SU-DHL-6 (cell line): ENCODE data around the gene PPP2R2D.

Experiments
- H2AFZ ChIP-seq: fragments of 200-600 bp; sonication (generic); 2 replicates; pipeline ENCODE4 v1.6.1; 2014; ENCODE audit warnings: low read depth, mild to moderate bottlenecking, moderate library complexity, mixed read lengths, antibody characterized with exemption, low read length; ENCODE audit not compliant: severe bottlenecking
- H3F3A ChIP-seq: fragments of 200-600 bp; shearing (Covaris generic); 2 replicates; pipeline ENCODE4 v1.6.0; 2016; ENCODE audit warnings: antibody characterized with exemption, mild to moderate bottlenecking; ENCODE audit not compliant: insufficient read depth
- H3K27ac ChIP-seq: fragments of 200-600 bp; sonication (generic); 2 replicates; pipeline ENCODE4 v1.5.1; 2016; ENCODE audit warnings: low read depth, mild to moderate bottlenecking, low read length, moderate library complexity, mixed read lengths
- H3K27me3 ChIP-seq: fragments of 200-600 bp; sonication (generic), shearing (Covaris generic); 2 replicates; pipeline ENCODE4 v1.6.0; 2014; ENCODE audit warnings: mild to moderate bottlenecking, low read length
- H3K36me3 ChIP-seq: fragments of 200-600 bp; sonication (generic); 2 replicates; pipeline ENCODE4 v1.6.1; 2014; ENCODE audit warnings: mild to moderate bottlenecking, low read length, mixed read lengths
- H3K4me2 ChIP-seq: fragments of 300-600, 200-600 bp; shearing (Covaris generic), sonication (generic); 2 replicates; pipeline ENCODE4 v1.6.0; 2014; ENCODE audit warnings: low read length, low read depth, mild to moderate bottlenecking; ENCODE audit not compliant: poor library complexity, severe bottlenecking
- H3K4me3 ChIP-seq: fragments of 200-600 bp; sonication (generic); 2 replicates; pipeline ENCODE4 v1.5.1; 2014; ENCODE audit warnings: antibody characterized with exemption, low read length, mild to moderate bottlenecking, mixed read lengths; ENCODE audit not compliant: insufficient read depth, poor library complexity, severe bottlenecking
- H3K79me2 ChIP-seq: fragments of 200-600 bp; sonication (generic); 2 replicates; pipeline ENCODE4 v1.6.1; 2014; ENCODE audit warnings: mild to moderate bottlenecking, low read length, moderate library complexity; ENCODE audit not compliant: insufficient read depth
- H3K9ac ChIP-seq: fragments of 200-600 bp; sonication (generic); 2 replicates; pipeline ENCODE4 v1.7.0; 2014; ENCODE audit warnings: mild to moderate bottlenecking, low read length
- H3K9me2 ChIP-seq: fragments of 200-600 bp; sonication (generic); replicated peaks from 2 replicates; pipeline ENCODE4 v1.6.1; 2014; ENCODE audit warnings: low read length; ENCODE audit not compliant: insufficient read depth
- H3K9me3 ChIP-seq: fragments of 200-600 bp; sonication (generic); 2 replicates; pipeline ENCODE4 v1.6.1; 2014; ENCODE audit warnings: low read length, mixed read lengths; ENCODE audit not compliant: insufficient read depth
- H4K20me1 ChIP-seq: fragments of 200-600 bp; sonication (generic); 2 replicates; pipeline ENCODE4 v1.6.1; 2014; ENCODE audit warnings: low read depth, mild to moderate bottlenecking, antibody characterized with exemption, low read length, moderate library complexity, mixed read lengths
- EZH2phosphoT487 ChIP-seq: fragments of 200-600 bp; sonication (generic), shearing (Covaris generic); conservative IDR thresholded peaks from 2 replicates; pipeline ENCODE4 v1.6.1; 2018; ENCODE audit warnings: mild to moderate bottlenecking, antibody characterized with exemption, low read length, moderate library complexity, mixed read lengths
- TF ChIP-seq, protein P1 (sequence below): fragments of 200-600 bp; sonication (generic); IDR thresholded peaks from one replicate; pipeline ENCODE4 v1.5.1; 2017; ENCODE audit warnings: antibody characterized with exemption, mild to moderate bottlenecking, low read length, moderate library complexity; ENCODE audit not compliant: insufficient read depth, poor library complexity, severe bottlenecking

The PPP2R2D gene

GRCh38 chr10:131946321-131946751 lies 45.5 kb downstream of the PPP2R2D start:
- H3K4me2 ChIP-seq, result no peak overlapping the region

GRCh38 chr10:131946880-131947279 lies 46.1 kb downstream of the PPP2R2D start:
- H3K36me3 ChIP-seq, result peaks cover 12% of the 10 kb centered on the region; the same call in 1 of the 2 replicates
- H3K9me3 ChIP-seq, result no peaks in the 10 kb centered on the region
- H4K20me1 ChIP-seq, result no peaks in the 10 kb centered on the region
- no peak overlapping the region for H2AFZ ChIP-seq
- H3K9me2 ChIP-seq, result no peaks in the 10 kb centered on the region
- H3F3A ChIP-seq, result no peaks in the 10 kb centered on the region
- no peaks in the 10 kb centered on the region for H3K79me2 ChIP-seq
- no peak overlapping the region for H3K4me3 ChIP-seq
- H3K4me2 ChIP-seq, result no peak overlapping the region
- no peak overlapping the region for H3K27ac ChIP-seq
- TF ChIP-seq, protein P1, sequence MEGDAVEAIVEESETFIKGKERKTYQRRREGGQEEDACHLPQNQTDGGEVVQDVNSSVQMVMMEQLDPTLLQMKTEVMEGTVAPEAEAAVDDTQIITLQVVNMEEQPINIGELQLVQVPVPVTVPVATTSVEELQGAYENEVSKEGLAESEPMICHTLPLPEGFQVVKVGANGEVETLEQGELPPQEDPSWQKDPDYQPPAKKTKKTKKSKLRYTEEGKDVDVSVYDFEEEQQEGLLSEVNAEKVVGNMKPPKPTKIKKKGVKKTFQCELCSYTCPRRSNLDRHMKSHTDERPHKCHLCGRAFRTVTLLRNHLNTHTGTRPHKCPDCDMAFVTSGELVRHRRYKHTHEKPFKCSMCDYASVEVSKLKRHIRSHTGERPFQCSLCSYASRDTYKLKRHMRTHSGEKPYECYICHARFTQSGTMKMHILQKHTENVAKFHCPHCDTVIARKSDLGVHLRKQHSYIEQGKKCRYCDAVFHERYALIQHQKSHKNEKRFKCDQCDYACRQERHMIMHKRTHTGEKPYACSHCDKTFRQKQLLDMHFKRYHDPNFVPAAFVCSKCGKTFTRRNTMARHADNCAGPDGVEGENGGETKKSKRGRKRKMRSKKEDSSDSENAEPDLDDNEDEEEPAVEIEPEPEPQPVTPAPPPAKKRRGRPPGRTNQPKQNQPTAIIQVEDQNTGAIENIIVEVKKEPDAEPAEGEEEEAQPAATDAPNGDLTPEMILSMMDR, result no peak
- no peak for TF ChIP-seq EZH2phosphoT487
- no peak overlapping the region for H3K9ac ChIP-seq
- no peaks in the 10 kb centered on the region for H3K27me3 ChIP-seq

More at GRCh38 chr10:131946321-131946751, 45.5 kb downstream of the PPP2R2D start:
- no peak overlapping the region for H3K27ac ChIP-seq
- H3K27me3 ChIP-seq, result no peaks in the 10 kb centered on the region
- H3K9ac ChIP-seq, result no peak overlapping the region
- H3K9me2 ChIP-seq, result no peaks in the 10 kb centered on the region
- H3K36me3 ChIP-seq, result peaks cover 12% of the 10 kb centered on the region; the same call in 1 of the 2 replicates
- H3K79me2 ChIP-seq, result no peaks in the 10 kb centered on the region
- no peaks in the 10 kb centered on the region for H3K9me3 ChIP-seq
- H3K4me3 ChIP-seq, result no peak overlapping the region
- H4K20me1 ChIP-seq, result no peaks in the 10 kb centered on the region
- H2AFZ ChIP-seq, result no peak overlapping the region
- no peaks in the 10 kb centered on the region for H3F3A ChIP-seq
- TF ChIP-seq, protein P1, result no peak
- no peak for TF ChIP-seq EZH2phosphoT487

DNA sequence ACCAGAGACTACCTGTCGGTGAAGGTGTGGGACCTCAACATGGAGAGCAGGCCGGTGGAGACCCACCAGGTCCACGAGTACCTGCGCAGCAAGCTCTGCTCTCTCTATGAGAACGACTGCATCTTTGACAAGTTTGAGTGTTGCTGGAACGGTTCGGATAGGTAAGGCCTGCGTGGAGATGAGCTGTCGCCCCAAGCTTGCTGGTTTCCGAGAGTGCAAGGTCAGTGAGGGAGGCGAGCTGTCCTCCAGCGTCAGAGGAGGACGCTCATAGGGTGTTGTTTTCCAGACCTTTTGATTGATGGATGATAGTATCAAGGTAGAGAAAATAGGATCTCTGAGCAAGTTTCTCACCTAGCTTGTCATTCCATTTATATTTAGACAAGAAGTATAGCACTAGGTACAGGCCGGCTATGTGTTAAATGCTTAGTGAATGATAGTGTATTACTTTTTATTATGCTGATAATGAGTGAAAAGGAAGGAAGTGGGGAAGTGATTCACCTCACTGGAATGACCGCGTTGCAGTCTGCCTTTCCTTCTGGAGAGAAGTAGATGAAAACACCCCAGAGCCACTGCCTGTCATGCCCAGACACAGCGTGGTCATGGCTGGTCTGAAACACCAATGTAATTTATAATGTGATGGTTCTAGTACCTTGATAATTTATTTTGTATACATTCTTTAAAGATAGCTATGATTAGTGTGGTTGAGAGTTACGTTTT lies 47.0 kb downstream of the PPP2R2D start:
- H3K36me3 ChIP-seq, result peaks cover 12% of the 10 kb centered on the region; the same call in 1 of the 2 replicates

More for the DNA sequence above, 47.0 kb downstream of the PPP2R2D start:
- Histone ChIP-seq H3K27me3 (no peaks in the 10 kb centered on the region), H4K20me1 (no peaks in the 10 kb centered on the region), H3K4me3 (no peak overlapping the region), H3K9me3 (no peaks in the 10 kb centered on the region), H3F3A (no peaks in the 10 kb centered on the region), H3K79me2 (no peaks in the 10 kb centered on the region), H3K9ac (no peak overlapping the region), H3K4me2 (no peak overlapping the region), H3K9me2 (no peaks in the 10 kb centered on the region), H2AFZ (no peak overlapping the region), H3K27ac (no peak overlapping the region)
- TF ChIP-seq, protein P1, result no peak
- no peak for TF ChIP-seq EZH2phosphoT487
